HepG2 (cell line): ENCODE data around the gene RASSF8. TPM values are rescaled to one million over a fixed set of nuclear protein-coding genes. Genes with fewer than 3 reads are reported as not detected.

Experiments used
- ATAC-seq: fragments of 200-7000 bp; cut with Tn5 transposase; 3 replicates; pipeline ENCODE4 v1.9.1; 2020; ENCODE audit warnings: mild to moderate bottlenecking, moderate library complexity
- BruUV-seq: library from RNA; stranded (reverse); fragments of 400-500 nt; replicated peaks from 2 replicates; lab custom pipeline; 2021; lab: Mats Ljungman, UMichigan
- CTCF ChIA-PET: fragments of 300-600 bp; formaldehyde crosslinking; extraction: SDS; loops from one replicate; lab custom pipeline; 2021; ENCODE audit warnings: low total read pairs, inconsistent platforms, low intra/inter-chr PET ratio; lab: Yijun Ruan, JAX
- POLR2A ChIA-PET: fragments of 350-600 bp; sonication (Branson Sonifier 250); formaldehyde crosslinking; loops from one replicate; lab custom pipeline; 2020; ENCODE audit warnings: antibody characterized with exemption, inconsistent platforms; lab: Yijun Ruan, JAX
- DNase-seq: peaks from one replicate; pipeline ENCODE4 v3.0.0-alpha.2; 2015; ENCODE audit warnings: low spot score
- FAIRE-seq: peaks from 3 replicates; lab custom pipeline; 2011; peaks lifted over from hg19 to GRCh38; lab: Jason Lieb, UNC
- H2AFZ ChIP-seq: one replicate; pipeline ENCODE4 v1.6.1; 2011; ENCODE audit warnings: low read length, inconsistent platforms
- H3K27ac ChIP-seq: fragments of 300-600 bp; 3 replicates; pipeline ENCODE4 v1.8.0; 2011; ENCODE audit warnings: mixed run types, mild to moderate bottlenecking, mixed read lengths, low read length, inconsistent platforms; ENCODE audit not compliant: insufficient read depth; ENCODE audit errors: extremely low read length
- H3K27me3 ChIP-seq, 2 experiments: fragments of 200-600 bp in 1 of 2; 2 replicates in 1 of 2; 3 replicates in 1 of 2; pipeline versions ENCODE4 v1.6.0 to v1.8.0; 2011; ENCODE audit warnings: low read length in 2 of 2, mild to moderate bottlenecking in 2 of 2, moderate library complexity in 2 of 2, inconsistent platforms in 1 of 2; ENCODE audit not compliant: insufficient read depth in 2 of 2, control insufficient read depth in 1 of 2
- H3K36me3 ChIP-seq, 2 experiments: fragments of 200-600 bp in 1 of 2; replicated peaks in 1 of 2; 2 replicates in 1 of 2; 3 replicates in 1 of 2; pipeline versions ENCODE4 v1.5.1 to v1.8.0; 2011; ENCODE audit warnings: low read length in 2 of 2, inconsistent platforms in 1 of 2; ENCODE audit not compliant: insufficient read depth in 2 of 2, control insufficient read depth in 1 of 2
- H3K4me1 ChIP-seq: 2 replicates; pipeline ENCODE4 v1.5.1; 2012; ENCODE audit warnings: low read length, inconsistent platforms; ENCODE audit not compliant: insufficient read depth
- H3K4me2 ChIP-seq: 2 replicates; pipeline ENCODE4 v1.6.0; 2011; ENCODE audit warnings: low read depth, low read length, inconsistent platforms
- H3K4me3 ChIP-seq, 3 experiments: fragments of 200-600 bp in 1 of 3; sonication (generic), shearing (Covaris generic) in 1 of 3; replicated peaks in 1 of 3; 2 replicates each; pipeline ENCODE4 v1.5.1; 2011 to 2016; ENCODE audit warnings: low read length in 3 of 3, inconsistent platforms in 2 of 3, low read depth in 2 of 3, mild to moderate bottlenecking in 2 of 3, control low read depth in 1 of 3, mixed read lengths in 1 of 3; ENCODE audit not compliant: insufficient read depth in 1 of 3
- H3K79me2 ChIP-seq: one replicate; pipeline ENCODE4 v1.6.1; 2011; ENCODE audit warnings: low read length, inconsistent platforms; ENCODE audit not compliant: insufficient read depth
- H3K9ac ChIP-seq: 2 replicates; pipeline ENCODE4 v1.6.0; 2011; ENCODE audit warnings: mild to moderate bottlenecking, low read depth, low read length, inconsistent platforms; ENCODE audit not compliant: insufficient read depth
- H3K9me3 ChIP-seq: 2 replicates; pipeline ENCODE4 v1.5.1; 2012; ENCODE audit warnings: mild to moderate bottlenecking, low read length
- H4K20me1 ChIP-seq: 2 replicates; pipeline ENCODE4 v1.6.0; 2011; ENCODE audit warnings: inconsistent platforms, mild to moderate bottlenecking, low read length, moderate library complexity; ENCODE audit not compliant: insufficient read depth
- CENPBD1 ChIP-seq: sonication (generic); formaldehyde crosslinking; IDR thresholded peaks from 2 replicates; pipeline ENCODE4 v1.8.0; 2022; ENCODE audit warnings: missing genetic modification reagents, low read depth, mild to moderate bottlenecking, borderline replicate concordance
- CTCF ChIP-seq: sonication (generic); formaldehyde crosslinking; IDR thresholded peaks from 2 replicates; pipeline ENCODE4 v1.5.0; 2020; ENCODE audit warnings: mild to moderate bottlenecking, missing genetic modification reagents, moderate library complexity
- ETV6 ChIP-seq: sonication (generic); formaldehyde crosslinking; conservative IDR thresholded peaks from 2 replicates; pipeline ENCODE4 v1.4.0; 2020; ENCODE audit warnings: missing genetic modification reagents
- MATR3 ChIP-seq: sonication (generic); formaldehyde crosslinking; IDR thresholded peaks from 2 replicates; pipeline ENCODE4 v1.4.0; 2020; ENCODE audit warnings: missing genetic modification reagents
- PRDM15 ChIP-seq: sonication (generic); formaldehyde crosslinking; IDR thresholded peaks from 2 replicates; pipeline ENCODE4 v1.4.0; 2020; ENCODE audit warnings: missing genetic modification reagents
- THYN1 ChIP-seq: sonication (generic); formaldehyde crosslinking; IDR thresholded peaks from 2 replicates; pipeline ENCODE4 v1.8.1; 2023; ENCODE audit warnings: low read depth, mild to moderate bottlenecking, moderate library complexity, missing genetic modification reagents, borderline replicate concordance
- WGBS: methylation state at CpG from one replicate; pipeline ENCODE4 v1.1.6; 2017; ENCODE audit warnings: low lambda C conversion rate; 5-methylcytosine and 5-hydroxymethylcytosine counted together
- in situ Hi-C: cut with HindIII; loops from 2 replicates; pipeline ENCODE4 v1.10.0; 2017; ENCODE audit warnings: low pct_unique_long_range_greater_than_20kb; ENCODE audit not compliant: extremely low pct_ligation_motif_present
- intact Hi-C: fragments of 100-400 bp; cut with micrococcal nuclease; formaldehyde crosslinking; loops from one replicate; pipeline ENCODE4 v1.10.0; 2022; ENCODE audit not compliant: unreplicated experiment
- polyA plus RNA-seq, 8 experiments: library from polyadenylated mRNA; depleted of rRNA in 3 of 8; stranded (reverse) in 7 of 8; unstranded in 1 of 8; fragments of >200 nt; fragmentation: Illumina TruSeq in 4 of 8; extraction: Trizol in 4 of 8; gene quantifications; 2 replicates each; pipeline versions ENCODE4 v1.2.1 to v1.2.3, GENCODE V29; 2011 to 2016; ENCODE audit warnings: low read depth in 4 of 8, missing spikeins in 1 of 8, mixed read lengths in 1 of 8; ENCODE audit not compliant: insufficient read depth in 1 of 8
- total RNA-seq, 5 experiments: library from RNA; depleted of rRNA; stranded (reverse); fragments of >200 nt; fragmentation: Illumina TruSeq; extraction: Trizol; gene quantifications; 2 replicates each; pipeline ENCODE4 v1.2.3, GENCODE V29; 2016; ENCODE audit warnings: low read depth in 1 of 5
- TF ChIP-seq, protein P1 (sequence below): sonication (generic); formaldehyde crosslinking; IDR thresholded peaks from 2 replicates; pipeline ENCODE4 v1.9.0; 2022; ENCODE audit warnings: missing genetic modification reagents, mild to moderate bottlenecking, borderline replicate concordance
- TF ChIP-seq, protein P2 (sequence below): sonication (generic); formaldehyde crosslinking; IDR thresholded peaks from 2 replicates; pipeline ENCODE4 v1.4.0; 2020; ENCODE audit warnings: missing genetic modification reagents

RASSF8 gene
- total and polyA plus RNA-seq, 2 of the 13 experiments (the other 11 are each of a cell fraction or from before 2014, with no cell fraction given), result 0.82 to 9.2 TPM

GRCh38 chr12:26058308-26058707 lies 99.8 kb downstream of the RASSF8 start:
- 92% methylated on average over 8 of the region's 8 CpGs for WGBS
- ChIA-PET CTCF (no interaction called here), POLR2A (no interaction called here)
- peak; percentile 22 for TF ChIP-seq CTCF
- no peak for TF ChIP-seq PRDM15 (CRISPR knock-in tag)
- no peak overlapping the region for H3K4me3 ChIP-seq
- FAIRE-seq, result no peak
- in situ Hi-C loops, result no loop called here
- intact Hi-C loops, result no loop called here
- no peaks in the 10 kb centered on the region for H3K4me1 ChIP-seq
- H3K36me3 ChIP-seq, result no peaks in the 10 kb centered on the region
- no peaks in the 10 kb centered on the region for H3K27me3 ChIP-seq
- H3K9ac ChIP-seq, result no peak overlapping the region
- no peaks in the 10 kb centered on the region for H3K79me2 ChIP-seq
- H3K4me2 ChIP-seq, result no peak overlapping the region
- no TSS peak for BruUV-seq
- DNase-seq, result no peak
- H4K20me1 ChIP-seq, result no peaks in the 10 kb centered on the region
- H3K9me3 ChIP-seq, result no peaks in the 10 kb centered on the region
- no peak overlapping the region for H3K27ac ChIP-seq
- no peak overlapping the region for H2AFZ ChIP-seq
- ATAC-seq, result no peak

- no peaks in the 10 kb centered on the region for H3K9me3 ChIP-seq
- H3K9ac ChIP-seq, result no peak overlapping the region
- ChIA-PET CTCF (no interaction called here), POLR2A (no interaction called here)
- no peaks in the 10 kb centered on the region for H4K20me1 ChIP-seq
- in situ Hi-C loops (no loop called here), intact Hi-C loops (no loop called here)
- H3K79me2 ChIP-seq, result no peaks in the 10 kb centered on the region
- no peak overlapping the region for H3K27ac ChIP-seq
- H3K4me3 ChIP-seq, result no peak overlapping the region
- no peaks in the 10 kb centered on the region for H3K4me1 ChIP-seq
- FAIRE-seq (no peak), ATAC-seq (no peak), DNase-seq (no peak)
- H2AFZ ChIP-seq, result no peak overlapping the region
- H3K4me2 ChIP-seq, result no peak overlapping the region
- H3K36me3 ChIP-seq, result no peaks in the 10 kb centered on the region
- WGBS, result 32% methylated on average over 1 of the region's 1 CpG
- BruUV-seq, result no TSS peak
- H3K27me3 ChIP-seq, result no peaks in the 10 kb centered on the region
- TF ChIP-seq, protein P1, sequence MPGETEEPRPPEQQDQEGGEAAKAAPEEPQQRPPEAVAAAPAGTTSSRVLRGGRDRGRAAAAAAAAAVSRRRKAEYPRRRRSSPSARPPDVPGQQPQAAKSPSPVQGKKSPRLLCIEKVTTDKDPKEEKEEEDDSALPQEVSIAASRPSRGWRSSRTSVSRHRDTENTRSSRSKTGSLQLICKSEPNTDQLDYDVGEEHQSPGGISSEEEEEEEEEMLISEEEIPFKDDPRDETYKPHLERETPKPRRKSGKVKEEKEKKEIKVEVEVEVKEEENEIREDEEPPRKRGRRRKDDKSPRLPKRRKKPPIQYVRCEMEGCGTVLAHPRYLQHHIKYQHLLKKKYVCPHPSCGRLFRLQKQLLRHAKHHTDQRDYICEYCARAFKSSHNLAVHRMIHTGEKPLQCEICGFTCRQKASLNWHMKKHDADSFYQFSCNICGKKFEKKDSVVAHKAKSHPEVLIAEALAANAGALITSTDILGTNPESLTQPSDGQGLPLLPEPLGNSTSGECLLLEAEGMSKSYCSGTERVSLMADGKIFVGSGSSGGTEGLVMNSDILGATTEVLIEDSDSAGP (CRISPR knock-in tag), result no peak
- TF ChIP-seq, protein P2, sequence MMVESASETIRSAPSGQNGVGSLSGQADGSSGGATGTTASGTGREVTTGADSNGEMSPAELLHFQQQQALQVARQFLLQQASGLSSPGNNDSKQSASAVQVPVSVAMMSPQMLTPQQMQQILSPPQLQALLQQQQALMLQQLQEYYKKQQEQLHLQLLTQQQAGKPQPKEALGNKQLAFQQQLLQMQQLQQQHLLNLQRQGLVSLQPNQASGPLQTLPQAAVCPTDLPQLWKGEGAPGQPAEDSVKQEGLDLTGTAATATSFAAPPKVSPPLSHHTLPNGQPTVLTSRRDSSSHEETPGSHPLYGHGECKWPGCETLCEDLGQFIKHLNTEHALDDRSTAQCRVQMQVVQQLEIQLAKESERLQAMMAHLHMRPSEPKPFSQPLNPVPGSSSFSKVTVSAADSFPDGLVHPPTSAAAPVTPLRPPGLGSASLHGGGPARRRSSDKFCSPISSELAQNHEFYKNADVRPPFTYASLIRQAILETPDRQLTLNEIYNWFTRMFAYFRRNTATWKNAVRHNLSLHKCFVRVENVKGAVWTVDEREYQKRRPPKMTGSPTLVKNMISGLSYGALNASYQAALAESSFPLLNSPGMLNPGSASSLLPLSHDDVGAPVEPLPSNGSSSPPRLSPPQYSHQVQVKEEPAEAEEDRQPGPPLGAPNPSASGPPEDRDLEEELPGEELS (CRISPR knock-in tag), result no peak
- TF ChIP-seq THYN1 (no peak), CENPBD1 (CRISPR knock-in tag) (no peak), ETV6 (CRISPR knock-in tag) (no peak), MATR3 (CRISPR knock-in tag) (no peak)
These were observed 100.3 kb downstream of the RASSF8 start for GRCh38 chr12:26058818-26059217.
